Common myeloid progenitor, CD34-positive (primary cell): ENCODE results near the gene JADE1.

ENCODE experiments used
- CTCF ChIA-PET: fragments of 350-600 bp; sonication (Branson Sonifier 250); formaldehyde crosslinking; loops from one replicate; lab custom pipeline; 2021; ENCODE audit warnings: antibody characterized with exemption; lab: Charles Lee
- POLR2A ChIA-PET: fragments of 350-600 bp; sonication (Branson Sonifier 250); formaldehyde crosslinking; loops from one replicate; lab custom pipeline; 2021; ENCODE audit warnings: antibody characterized with exemption; lab: Charles Lee
- DNase-seq, 3 donors: peaks; one replicate each; pipeline versions ENCODE4 v3.0.0 to v3.0.0-alpha.2; 2013
- H3K27ac ChIP-seq, 2 experiments: 1 replicate in 1 of 2; 2 replicates in 1 of 2; pipeline ENCODE4 v1.7.0; 2013; ENCODE audit warnings: inconsistent platforms in 2 of 2, low read length in 2 of 2, mild to moderate bottlenecking in 2 of 2, low read depth in 1 of 2, moderate library complexity in 1 of 2; ENCODE audit not compliant: severe bottlenecking in 2 of 2, insufficient read depth in 1 of 2, poor library complexity in 1 of 2
- H3K27me3 ChIP-seq, 5 experiments: replicated peaks in 2 of 5; 1 replicate in 3 of 5; 2 replicates in 2 of 5; pipeline versions ENCODE4 v1.6.1 to v1.7.0; 2013; ENCODE audit warnings: low read length in 4 of 5, mild to moderate bottlenecking in 2 of 5, moderate library complexity in 2 of 5, inconsistent platforms in 1 of 5; ENCODE audit not compliant: insufficient read depth in 5 of 5, control insufficient read depth in 4 of 5
- H3K36me3 ChIP-seq, 4 experiments: 1 replicate in 2 of 4; 2 replicates in 2 of 4; pipeline versions ENCODE4 v1.6.1 to v1.7.0; 2013; ENCODE audit warnings: low read length in 3 of 4, control low read depth in 1 of 4, mild to moderate bottlenecking in 1 of 4; ENCODE audit not compliant: control insufficient read depth in 4 of 4, insufficient read depth in 4 of 4
- H3K4me1 ChIP-seq, 4 experiments: 1 replicate in 3 of 4; 2 replicates in 1 of 4; pipeline versions ENCODE4 v1.6.1 to v1.7.1; 2013; ENCODE audit warnings: low read length in 3 of 4, mild to moderate bottlenecking in 3 of 4, control low read depth in 1 of 4, inconsistent platforms in 1 of 4, moderate library complexity in 1 of 4; ENCODE audit not compliant: control insufficient read depth in 4 of 4, insufficient read depth in 4 of 4; ENCODE audit errors: control extremely low read depth in 1 of 4
- H3K4me3 ChIP-seq, 7 experiments: 1 replicate in 4 of 7; 2 replicates in 3 of 7; pipeline versions ENCODE4 v1.5.1 to v1.7.0; 2013; ENCODE audit warnings: mild to moderate bottlenecking in 7 of 7, low read length in 6 of 7, moderate library complexity in 6 of 7, inconsistent platforms in 2 of 7, low read depth in 2 of 7, control low read depth in 1 of 7; ENCODE audit not compliant: insufficient read depth in 4 of 7, control insufficient read depth in 1 of 7; ENCODE audit errors: extremely low read depth in 1 of 7
- H3K9me3 ChIP-seq, 5 experiments: 1 replicate in 4 of 5; 2 replicates in 1 of 5; pipeline versions ENCODE4 v1.6.1 to v1.7.1; 2013; ENCODE audit warnings: low read length in 4 of 5, mild to moderate bottlenecking in 2 of 5, inconsistent platforms in 1 of 5, low read depth in 1 of 5, moderate library complexity in 1 of 5; ENCODE audit not compliant: control insufficient read depth in 4 of 5, insufficient read depth in 2 of 5; ENCODE audit errors: control extremely low read depth in 1 of 5
- WGBS: methylation state at CpG from one replicate; pipeline ENCODE4 v1.1.5; 2013; ENCODE audit not compliant: insufficient coverage; 5-methylcytosine and 5-hydroxymethylcytosine counted together

The JADE1 gene

DNA sequence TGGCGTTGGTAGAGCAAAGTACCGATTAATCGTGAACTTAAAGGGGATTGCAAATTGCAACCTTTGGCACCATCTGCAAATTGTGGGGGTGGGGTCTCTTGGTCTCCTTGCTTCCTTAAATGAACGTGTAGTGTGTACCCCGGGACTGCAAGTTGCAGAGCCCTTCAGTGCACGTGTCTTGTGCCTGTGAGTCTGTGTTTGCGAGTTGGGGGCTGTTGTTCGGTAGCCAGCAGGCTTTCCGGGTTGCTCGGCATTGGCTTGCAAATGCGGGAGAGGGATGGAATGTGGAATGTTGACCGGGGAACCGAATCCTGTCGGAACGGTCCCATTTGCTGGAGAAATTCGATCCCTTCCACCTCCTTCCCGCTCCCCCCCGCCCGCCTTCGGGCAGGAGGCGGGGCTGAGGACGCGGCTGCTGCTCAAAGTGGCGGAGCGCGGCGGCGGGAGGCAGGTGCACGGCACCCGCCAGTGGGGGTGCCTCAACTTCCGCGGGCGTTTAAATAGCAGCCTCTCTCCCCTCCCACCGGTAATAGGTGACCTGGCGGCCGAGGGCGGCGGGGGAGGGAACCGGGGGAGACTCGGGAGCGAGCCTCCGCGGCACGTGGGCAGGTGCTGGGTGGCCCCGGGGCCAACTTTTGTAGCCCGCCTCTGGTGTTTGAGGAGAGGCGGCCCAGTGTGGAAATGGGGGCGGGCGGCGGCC, 1.5 kb downstream of the JADE1 start:
- peak; percentile 65 to 89 (median 82) for DNase-seq
- Histone ChIP-seq H3K4me3 (peak overlapping the region; percentile 74 to 90 (median 83)), H3K36me3 (no peaks in the 10 kb centered on the region), H3K27ac (peak overlapping the region in 1 of 2 experiments; percentile 94), H3K4me1 (peaks cover 4 to 22% (median 17%) of the 10 kb centered on the region in 4 experiments), H3K9me3 (no peaks in the 10 kb centered on the region), H3K27me3 (no peaks in the 10 kb centered on the region)
- ChIA-PET CTCF (interaction anchor here (1.1 to 2.2 kb wide), 4 partner anchors 32 to 107 kb away, joined by 4 to 8 read pairs (median 6); no protein-coding TSS in a partner anchor), POLR2A (no interaction called here)
- WGBS, result 0% methylated on average over 20 of the region's 50 CpGs

GRCh38 chr4:128811571-128812441, 2.3 kb downstream of the JADE1 start:
- peaks cover 4 to 22% (median 17%) of the 10 kb centered on the region in 4 experiments for H3K4me1 ChIP-seq
- H3K4me3 ChIP-seq, result peak overlapping the region; percentile 80 to 95 (median 89)
- CTCF ChIA-PET, result interaction anchor here (1.0 to 2.2 kb wide), 13 partner anchors 9 to 282 kb away, joined by 3 to 8 read pairs (median 4); partner anchors contain the start of gene SCLT1
- WGBS, result 0% methylated on average over 86 of the region's 123 CpGs
- H3K9me3 ChIP-seq, result no peaks in the 10 kb centered on the region
- peaks cover 0 to 6% (median 2%) of the 10 kb centered on the region in 4 experiments for H3K36me3 ChIP-seq
- DNase-seq, result peak; percentile 89 to 95 (median 91)
- no peaks in the 10 kb centered on the region for H3K27me3 ChIP-seq
- POLR2A ChIA-PET, result interaction anchor here (0.6 to 1.2 kb wide), 4 partner anchors 43 to 751 kb away, joined by 3 to 4 read pairs (median 4); partner anchors contain the start of gene LARP1B
- peak overlapping the region; percentile 88 to 94 for H3K27ac ChIP-seq

GRCh38 chr4:128812442-128813235, 3.1 kb downstream of the JADE1 start:
- H3K27me3 ChIP-seq, result no peaks in the 10 kb centered on the region
- H3K36me3 ChIP-seq, result peaks cover 0 to 10% (median 2%) of the 10 kb centered on the region in 4 experiments
- no peaks in the 10 kb centered on the region for H3K9me3 ChIP-seq
- H3K4me1 ChIP-seq, result peaks cover 4 to 22% (median 17%) of the 10 kb centered on the region in 4 experiments
- peak; percentile 66 to 88 (median 86) for DNase-seq
- H3K4me3 ChIP-seq, result peak overlapping the region; percentile 80 to 95 (median 89)
- peak overlapping the region; percentile 88 to 94 for H3K27ac ChIP-seq
- POLR2A ChIA-PET, result interaction anchor here (0.6 to 1.2 kb wide), 4 partner anchors 42 to 752 kb away, joined by 3 to 4 read pairs (median 4); partner anchors contain the start of gene LARP1B
- CTCF ChIA-PET, result interaction anchor here (1.0 to 2.4 kb wide), 14 partner anchors 10 to 281 kb away, joined by 3 to 14 read pairs (median 4); partner anchors contain the start of gene SCLT1
- WGBS, result under 1% methylated on average over 30 of the region's 33 CpGs

DNA sequence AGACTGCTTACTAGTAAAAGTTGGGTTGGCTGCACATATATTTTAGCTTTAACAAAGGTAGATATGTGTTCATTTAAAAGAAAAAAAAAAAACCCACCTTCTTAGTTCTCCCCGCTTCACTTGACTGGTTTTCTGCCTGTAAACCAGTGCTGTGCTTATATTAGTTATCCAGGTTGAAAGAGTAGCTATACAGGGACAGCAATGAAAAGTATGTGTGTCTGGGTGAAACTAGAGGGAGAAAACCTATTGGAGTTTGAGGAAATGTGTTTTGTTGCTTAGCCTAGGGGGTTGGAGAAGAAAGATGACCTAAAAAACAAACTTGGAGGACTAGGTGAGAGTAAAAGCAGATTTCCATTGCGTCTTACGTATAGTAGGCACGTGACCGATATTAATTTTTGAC, 4.5 kb downstream of the JADE1 start:
- peaks cover 4 to 19% (median 17%) of the 10 kb centered on the region in 4 experiments for H3K4me1 ChIP-seq
- H3K27ac ChIP-seq, result no peak overlapping the region
- ChIA-PET POLR2A (no interaction called here), CTCF (interaction anchor here (0.5 to 2.4 kb wide), 5 partner anchors 31 to 496 kb away, joined by 3 to 14 read pairs (median 3); no protein-coding TSS in a partner anchor)
- H3K9me3 ChIP-seq, result no peaks in the 10 kb centered on the region
- no peak overlapping the region for H3K4me3 ChIP-seq
- peaks cover 0 to 17% (median 3%) of the 10 kb centered on the region in 4 experiments for H3K36me3 ChIP-seq
- no peaks in the 10 kb centered on the region for H3K27me3 ChIP-seq
- 100% methylated on average over 1 of the region's 5 CpGs for WGBS
- no peak for DNase-seq

- ChIA-PET POLR2A (no interaction called here), CTCF (no interaction called here)
- DNase-seq, result peak in 1 of 3 donors; percentile 13
- 100% methylated on average over 4 of the region's 4 CpGs for WGBS
- Histone ChIP-seq H3K36me3 (peaks cover 0 to 20% (median 3%) of the 10 kb centered on the region in 4 experiments), H3K27ac (no peak overlapping the region), H3K9me3 (no peaks in the 10 kb centered on the region), H3K4me1 (peaks cover 0 to 7% (median 2%) of the 10 kb centered on the region in 4 experiments), H3K27me3 (no peaks in the 10 kb centered on the region), H3K4me3 (no peak overlapping the region)
These were observed 8.9 kb downstream of the JADE1 start for GRCh38 chr4:128818442-128818841.

- Histone ChIP-seq H3K36me3 (peaks cover 0 to 20% (median 3%) of the 10 kb centered on the region in 4 experiments), H3K27ac (no peak overlapping the region), H3K9me3 (no peaks in the 10 kb centered on the region), H3K4me1 (no peaks in the 10 kb centered on the region), H3K4me3 (no peak overlapping the region), H3K27me3 (no peaks in the 10 kb centered on the region)
- POLR2A ChIA-PET, result interaction anchor here (0.6 kb wide), 1 partner anchor 75 kb away, joined by 3 read pairs; no protein-coding TSS in a partner anchor
- WGBS, result 73% methylated on average over 4 of the region's 6 CpGs
- CTCF ChIA-PET, result interaction anchor here (0.7 kb wide), 1 partner anchor 347 kb away, joined by 3 read pairs; no protein-coding TSS in a partner anchor
- DNase-seq, result no peak
These were observed 9.7 kb downstream of the JADE1 start for GRCh38 chr4:128819082-128819742.
